HS-27A (cell line): ENCODE measurements around the gene MAPKAP1.
"Not testable (repeated sequence)": the region's sequence is repeated elsewhere in the genome, so short reads cannot be mapped to it uniquely, and the experiment has no call there.

Experiments
- DNase-seq: peaks from one replicate; pipeline ENCODE4 v3.0.0-alpha.2; 2012; ENCODE audit warnings: low read depth, missing footprints

MAPKAP1 gene

DNA sequence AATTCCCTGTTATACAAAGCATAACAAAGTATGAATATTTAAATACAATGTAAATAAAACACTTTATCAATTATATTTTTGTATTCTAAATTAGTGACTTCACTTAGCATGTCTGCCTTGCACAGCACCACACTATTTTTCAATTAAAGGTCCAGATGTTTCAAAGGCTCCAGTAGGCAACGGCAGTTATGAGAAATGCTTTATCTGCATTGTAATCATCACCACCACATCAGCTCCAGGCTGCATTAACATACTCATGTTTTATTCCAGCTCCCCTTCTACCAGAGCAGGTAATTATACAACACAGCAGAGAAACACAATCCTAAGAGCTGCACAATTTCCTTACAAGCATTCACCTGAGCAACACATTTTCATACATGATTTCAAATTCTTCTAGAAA, 102.8 kb downstream of the MAPKAP1 start:
- no peak for DNase-seq

DNA sequence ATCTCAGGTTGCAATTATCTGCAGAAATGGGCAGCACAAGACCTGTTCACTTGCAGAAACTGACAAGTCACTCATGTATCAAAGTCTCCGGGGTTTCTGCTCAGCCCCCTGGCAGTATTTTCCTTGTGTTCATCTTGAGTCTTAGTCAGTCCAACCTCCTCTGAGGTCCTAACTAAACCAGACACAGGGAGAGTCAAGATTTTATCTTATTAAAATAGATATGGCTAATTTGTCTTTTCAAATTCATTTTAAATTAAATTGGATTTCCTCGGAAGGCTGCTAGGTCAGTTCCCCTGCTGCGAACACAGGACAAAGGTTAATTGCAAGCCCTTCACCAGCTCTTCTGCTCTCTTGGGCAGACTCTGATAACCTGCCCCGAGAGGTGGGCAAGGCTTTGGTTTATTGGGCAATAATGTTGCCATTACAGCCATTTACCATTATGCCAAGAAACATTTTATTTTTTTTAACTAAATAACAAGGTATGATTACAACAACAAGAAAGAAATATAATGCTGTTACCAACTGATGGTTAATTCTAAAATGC, 103.5 kb downstream of the MAPKAP1 start:
- no peak for DNase-seq

GRCh38 chr9:125601961-125602360, 105.0 kb downstream of the MAPKAP1 start:
- DNase-seq = no peak

- no peak for DNase-seq
Measured at GRCh38 chr9:125600194-125600593, 106.8 kb downstream of the MAPKAP1 start.

GRCh38 chr9:125594223-125594610, 112.8 kb downstream of the MAPKAP1 start:
- DNase-seq = no peak

DNA sequence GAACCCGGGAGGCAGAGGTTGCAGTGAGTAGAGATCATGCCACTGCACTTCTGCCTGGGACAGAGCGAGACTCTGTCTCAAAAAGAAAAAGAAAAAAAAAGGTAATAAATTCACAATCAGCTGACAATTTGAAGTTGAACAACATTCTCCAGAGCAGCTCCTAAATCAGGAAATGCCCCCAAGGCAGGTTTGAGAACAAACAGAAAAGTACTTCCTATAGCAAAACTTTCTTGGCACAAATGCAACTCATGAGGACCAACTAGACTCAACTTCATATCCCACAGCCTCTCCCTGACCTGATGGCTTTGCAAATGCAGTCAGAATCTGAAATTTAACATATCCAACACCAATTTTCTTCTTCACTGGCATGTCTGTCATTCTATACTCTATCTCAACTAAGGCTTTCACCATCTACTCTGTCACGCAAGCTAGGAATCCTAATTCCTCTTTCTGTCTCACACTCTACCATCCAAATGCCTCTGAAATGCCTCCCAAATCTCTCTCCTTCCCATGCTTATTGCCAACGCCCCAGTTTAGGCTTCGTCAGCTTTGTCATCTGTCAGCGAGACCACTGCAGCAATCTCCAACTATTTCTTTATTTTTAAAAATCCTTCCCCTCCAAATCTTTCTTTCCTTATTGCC, 113.3 kb downstream of the MAPKAP1 start:
- no peak for DNase-seq

- DNase-seq = no peak
Measured at GRCh38 chr9:125591888-125592287, 115.1 kb downstream of the MAPKAP1 start.

GRCh38 chr9:125591245-125591644, 115.8 kb downstream of the MAPKAP1 start:
- DNase-seq = no peak

DNA sequence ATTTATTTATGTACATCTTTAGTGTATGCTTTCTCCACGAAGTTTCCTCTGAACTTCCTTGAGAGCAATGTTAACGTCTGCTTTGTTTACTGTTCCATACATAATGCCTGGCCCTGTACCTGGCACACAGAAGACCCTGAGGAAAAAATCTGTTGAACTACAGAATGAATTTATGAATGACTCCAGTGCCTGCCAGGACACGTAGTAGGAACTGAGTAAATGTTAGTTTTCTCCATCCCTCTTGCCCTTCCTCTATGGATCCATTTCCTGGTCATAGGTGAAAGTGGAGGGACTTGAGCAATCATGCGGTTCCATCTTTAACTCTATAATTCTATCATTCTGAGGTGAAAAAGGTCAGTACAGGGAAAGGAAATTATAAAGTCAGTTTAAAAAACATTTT, 117.7 kb downstream of the MAPKAP1 start:
- no peak for DNase-seq

DNA sequence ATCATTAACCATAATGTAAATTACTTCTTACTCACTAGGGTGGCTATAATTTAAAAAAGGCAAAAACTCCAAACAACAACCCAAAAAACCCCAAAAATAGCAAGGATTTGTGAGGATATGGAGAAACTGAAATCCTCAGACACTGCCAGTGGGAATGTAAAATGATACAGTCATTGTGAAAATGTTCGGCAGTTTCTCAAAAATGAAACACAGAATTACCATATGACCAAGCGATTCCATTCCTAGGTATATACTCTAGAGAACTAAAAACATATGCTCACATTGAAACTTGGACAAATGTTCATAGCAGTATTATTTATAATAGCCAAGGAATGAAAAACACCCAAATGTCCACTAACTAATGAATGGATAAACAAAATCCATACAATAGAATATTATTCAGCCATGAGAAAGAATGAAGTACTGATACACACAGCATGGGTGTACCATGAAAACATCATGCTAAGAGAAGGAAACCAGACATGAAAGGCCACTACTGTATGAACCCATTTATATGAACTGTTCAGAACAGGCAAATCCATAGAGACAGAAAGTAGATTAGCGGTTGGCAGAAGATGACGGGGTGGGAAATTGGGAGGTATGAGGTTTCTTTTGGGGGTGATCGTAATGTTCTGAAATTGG, 119.1 kb downstream of the MAPKAP1 start:
- no peak for DNase-seq

- DNase-seq = no peak
Measured at GRCh38 chr9:125586172-125586511, 120.9 kb downstream of the MAPKAP1 start.

- DNase-seq = no peak
Measured at GRCh38 chr9:125585503-125586171, 121.4 kb downstream of the MAPKAP1 start.

- DNase-seq = no peak
Measured at GRCh38 chr9:125580701-125581286, 126.2 kb downstream of the MAPKAP1 start.

DNA sequence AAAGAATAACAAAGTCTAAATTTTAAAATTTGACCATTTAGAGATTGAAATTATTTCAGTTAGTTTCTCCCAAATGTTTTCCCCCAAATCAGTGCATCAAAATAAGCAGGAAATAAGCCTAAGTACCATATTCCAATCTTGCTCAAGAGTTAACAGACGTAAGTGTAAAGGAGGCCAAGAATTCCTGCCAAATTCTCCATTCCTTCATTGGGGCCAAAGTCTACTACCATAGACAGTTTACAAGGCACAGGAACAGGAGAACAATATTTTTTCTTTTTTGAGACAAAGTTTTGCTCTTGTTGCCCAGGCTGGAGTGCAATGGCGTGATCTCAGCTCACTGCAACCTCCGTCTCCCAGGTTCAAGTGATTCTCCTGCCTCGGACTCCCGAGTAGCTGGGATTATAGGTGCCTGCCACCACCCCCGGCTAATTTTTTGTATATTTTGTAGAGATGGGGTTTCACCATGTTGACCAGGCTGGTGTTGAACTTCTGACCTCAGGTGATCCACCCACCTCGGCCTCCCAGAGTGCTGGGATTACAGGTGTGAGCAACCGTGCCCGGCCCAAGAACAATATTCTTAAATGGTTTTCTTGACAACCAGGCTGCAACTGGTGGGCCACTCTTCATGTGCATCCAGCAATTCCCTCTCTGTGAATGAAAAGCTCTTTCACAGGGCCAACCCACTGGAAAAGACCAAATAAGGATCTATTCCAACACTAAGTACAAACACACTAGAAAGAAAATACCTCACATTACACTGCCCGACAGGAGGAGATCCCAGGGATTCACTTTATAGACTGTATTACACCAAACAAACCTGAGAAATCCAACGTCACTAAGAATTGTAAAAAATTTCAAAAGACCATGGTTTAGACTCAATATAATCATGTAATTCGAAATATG, 127.7 kb downstream of the MAPKAP1 start:
- no peak for DNase-seq

- no peak for DNase-seq
Measured at GRCh38 chr9:125574126-125574877, 132.7 kb downstream of the MAPKAP1 start.

- DNase-seq = not testable (repeated sequence)
Measured at GRCh38 chr9:125572461-125572860, 134.5 kb downstream of the MAPKAP1 start.

GRCh38 chr9:125571824-125572223, 135.2 kb downstream of the MAPKAP1 start:
- not testable (repeated sequence) for DNase-seq

DNA sequence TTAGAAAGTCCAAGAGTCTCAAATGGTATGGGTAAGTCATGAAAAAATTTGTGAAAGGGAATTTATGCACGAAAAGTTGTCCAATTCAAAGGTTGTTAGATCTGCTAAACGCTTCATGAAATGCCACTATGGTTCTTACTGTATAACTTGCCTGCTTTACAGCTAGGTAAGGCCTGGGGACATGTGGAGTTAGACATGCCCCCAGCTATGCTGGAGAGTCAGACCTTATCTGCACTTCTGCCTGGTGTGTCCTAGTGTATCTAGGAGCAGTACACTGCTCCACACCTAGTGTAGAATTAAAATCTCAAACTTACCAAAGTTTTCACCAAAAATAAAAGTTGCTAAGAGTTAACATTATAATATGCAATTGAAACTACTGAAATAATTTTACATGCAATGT, 136.8 kb downstream of the MAPKAP1 start:
- no peak for DNase-seq

DNA sequence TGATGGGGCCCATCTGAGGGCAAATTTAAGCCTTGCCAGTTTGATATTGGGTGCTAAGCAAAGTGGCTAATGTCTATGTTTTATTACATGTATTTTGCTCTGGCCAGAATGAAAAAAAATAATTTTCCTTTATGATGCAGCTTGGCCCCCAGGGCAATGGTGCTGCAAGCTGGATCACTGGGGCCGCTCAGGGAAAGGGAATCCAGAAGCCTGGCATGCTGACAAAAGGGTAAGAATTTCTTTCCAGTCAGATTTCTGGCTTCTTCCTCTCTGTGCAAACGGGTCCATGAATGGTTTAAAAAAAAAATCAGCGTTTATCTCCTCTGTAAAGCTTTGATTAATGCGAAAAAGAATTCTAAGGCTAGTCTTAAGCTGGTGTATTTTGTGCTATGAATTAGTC, 138.4 kb downstream of the MAPKAP1 start:
- DNase-seq = no peak

GRCh38 chr9:125566051-125566450, 141.0 kb downstream of the MAPKAP1 start:
- DNase-seq = not testable (repeated sequence)

DNA sequence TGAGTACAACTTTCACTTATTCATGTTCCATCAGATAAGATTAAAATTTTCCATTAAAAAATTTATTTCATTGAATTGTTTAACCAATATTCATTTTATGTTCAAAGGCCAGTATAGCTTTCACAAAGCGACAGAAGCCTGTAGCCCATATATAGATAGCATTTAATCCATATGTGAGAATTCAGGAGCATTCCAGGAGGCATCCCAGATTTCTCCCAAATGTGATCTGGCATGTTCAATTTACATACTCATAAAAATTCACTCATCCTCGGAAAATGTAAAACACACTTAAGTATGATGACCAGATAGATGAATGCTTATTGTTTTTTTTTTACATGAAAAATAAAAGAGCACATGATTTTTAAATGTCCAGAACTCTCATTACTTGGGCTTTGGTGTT, 141.9 kb downstream of the MAPKAP1 start:
- no peak for DNase-seq
